ENCODE measurements around the gene PLEKHM3.

The PLEKHM3 gene

GRCh38 chr2:207881902-207882301 lies 143.4 kb downstream of the PLEKHM3 start:
- DNase-seq, result no peak

DNA sequence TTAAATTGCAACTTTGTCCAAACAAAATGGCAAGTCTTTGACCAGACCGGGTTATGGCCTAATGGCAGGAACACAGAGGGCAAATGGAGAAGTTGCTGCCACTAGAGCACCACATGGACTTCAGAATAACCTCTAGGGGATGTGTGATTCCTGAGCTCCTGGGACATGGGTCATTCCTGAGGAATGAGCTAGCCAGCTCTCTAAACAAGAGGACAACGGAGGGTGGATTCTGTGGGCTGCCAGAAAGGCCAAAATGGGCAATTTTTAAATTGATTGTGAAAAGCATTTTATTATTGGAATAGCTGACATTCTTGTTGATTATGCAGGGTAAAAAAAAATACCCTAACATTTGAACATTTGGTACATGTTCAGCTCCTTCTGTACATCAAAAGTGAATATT lies 145.8 kb downstream of the PLEKHM3 start:
- DNase-seq, result no peak

- DNase-seq, result no peak
These were observed 148.3 kb downstream of the PLEKHM3 start for GRCh38 chr2:207876842-207877535.

DNA sequence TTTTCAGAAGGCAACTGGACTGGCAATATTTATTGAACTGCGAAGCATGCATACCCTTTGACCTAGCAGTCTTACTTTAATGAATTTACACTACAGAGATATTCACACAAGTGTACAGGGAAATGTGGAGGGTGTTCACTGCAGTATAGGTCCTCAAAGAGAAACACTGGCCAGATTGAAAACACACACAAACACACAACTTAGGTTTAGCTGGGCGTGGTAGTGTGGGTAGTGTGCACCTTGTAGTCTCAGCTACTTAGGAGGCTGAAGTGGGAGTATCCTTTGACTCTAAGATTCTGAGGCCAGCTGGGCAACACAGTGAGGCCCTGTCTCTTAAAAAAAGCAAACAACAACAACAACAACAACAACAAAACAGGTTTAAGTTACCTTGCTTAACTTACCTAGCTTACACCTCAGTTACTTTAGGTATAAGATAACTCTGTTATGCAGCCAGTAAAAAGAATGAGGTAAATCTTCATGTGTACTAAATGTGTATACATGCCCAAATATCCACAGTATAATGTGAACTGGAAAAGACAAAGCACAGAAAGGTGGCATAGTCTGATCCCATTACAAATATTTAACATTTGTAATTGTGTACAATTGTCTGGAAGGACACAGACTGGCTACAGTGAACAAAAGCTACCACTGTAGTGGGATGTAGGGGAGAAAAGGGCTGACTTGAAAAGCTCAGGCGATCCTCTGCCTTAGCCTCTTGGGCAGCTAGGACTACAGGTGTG lies 149.7 kb downstream of the PLEKHM3 start:
- no peak for DNase-seq

GRCh38 chr2:207873794-207874193 lies 151.5 kb downstream of the PLEKHM3 start:
- no peak for DNase-seq

DNA sequence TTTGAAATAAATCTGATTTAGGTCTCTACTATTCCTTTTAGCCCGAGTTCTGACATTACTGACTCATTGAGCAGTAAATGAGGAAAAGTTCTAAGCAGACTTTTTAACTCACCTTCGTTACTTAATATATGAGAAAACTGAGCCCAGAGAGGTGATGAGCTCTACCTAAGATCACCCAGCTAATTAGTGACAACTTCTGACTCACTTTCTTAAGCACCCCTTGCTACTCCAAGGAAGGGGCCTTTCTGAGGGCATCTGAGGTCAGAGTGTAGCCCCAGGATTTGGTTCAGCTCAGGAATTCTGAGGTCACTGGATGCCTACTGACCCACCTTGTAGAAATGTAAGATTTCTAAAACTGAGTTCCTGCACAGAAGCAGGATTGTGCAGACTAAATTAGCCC lies 153.4 kb downstream of the PLEKHM3 start:
- DNase-seq, result no peak

- no peak for DNase-seq
These were observed 153.8 kb downstream of the PLEKHM3 start for GRCh38 chr2:207871506-207871905.

- no peak for DNase-seq
These were observed 154.5 kb downstream of the PLEKHM3 start for GRCh38 chr2:207870814-207871213.

- no peak for DNase-seq
These were observed 155.2 kb downstream of the PLEKHM3 start for GRCh38 chr2:207869784-207870778.

GRCh38 chr2:207868855-207869596 lies 156.3 kb downstream of the PLEKHM3 start:
- no peak for DNase-seq

DNA sequence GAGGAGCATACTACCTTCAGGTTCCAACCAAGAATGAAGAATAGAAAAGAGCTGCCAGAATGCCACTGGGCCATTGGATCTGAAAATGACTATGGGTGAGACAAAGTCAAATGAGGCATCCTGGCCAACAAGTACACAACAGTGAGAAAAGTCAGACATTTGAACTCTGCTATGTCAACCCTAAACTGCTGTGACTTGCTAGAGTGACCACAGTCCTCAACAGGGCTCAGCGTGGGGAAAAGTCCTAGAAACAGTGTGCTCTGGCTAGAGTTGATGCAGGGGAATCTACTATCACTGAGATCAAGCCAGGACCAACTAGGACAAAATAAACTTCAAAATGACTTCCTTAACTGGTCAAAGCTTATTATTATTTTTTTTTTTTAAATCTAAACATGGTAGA lies 157.4 kb downstream of the PLEKHM3 start:
- no peak for DNase-seq

GRCh38 chr2:207867056-207867455 lies 158.3 kb downstream of the PLEKHM3 start:
- no peak for DNase-seq

- no peak for DNase-seq
These were observed 160.1 kb downstream of the PLEKHM3 start for GRCh38 chr2:207865210-207865609.

DNA sequence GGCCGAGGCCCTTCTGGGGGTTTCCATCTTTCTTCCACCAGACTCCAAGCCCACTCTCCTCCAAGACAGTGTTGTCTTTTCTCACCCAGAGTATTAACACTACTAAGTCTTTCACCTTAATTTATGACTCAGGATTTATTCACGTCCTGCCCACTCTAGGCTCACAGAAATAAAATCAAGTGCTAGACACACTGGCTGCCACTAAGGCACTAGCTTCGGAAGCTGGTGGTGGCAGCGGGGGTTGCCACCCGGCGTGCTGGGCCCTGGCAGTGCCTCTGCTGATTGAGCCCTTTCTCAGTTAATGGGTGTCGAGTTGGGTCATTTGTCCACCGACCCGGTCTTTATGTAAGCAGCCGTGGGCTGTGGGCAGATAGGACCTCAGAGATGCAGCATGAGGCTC lies 162.0 kb downstream of the PLEKHM3 start:
- DNase-seq, result no peak

DNA sequence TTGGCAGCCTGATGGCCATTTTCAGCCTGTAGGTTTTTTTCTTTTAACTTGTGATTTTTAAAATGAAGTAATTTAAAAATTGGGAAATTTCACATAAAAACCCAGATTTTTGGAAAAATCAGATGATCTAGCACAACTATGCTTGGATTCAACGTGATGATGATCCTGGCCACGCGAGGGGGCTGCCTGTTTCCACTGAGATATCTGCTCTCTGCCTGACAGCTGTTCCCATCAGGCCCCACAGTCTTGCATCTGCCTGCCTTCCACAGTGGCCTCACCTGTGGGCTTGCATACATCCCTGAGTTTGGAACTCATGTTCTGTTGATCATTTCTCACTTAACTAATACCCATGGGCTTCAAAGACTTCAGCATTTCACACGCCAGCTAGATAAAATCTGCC lies 163.5 kb downstream of the PLEKHM3 start:
- DNase-seq, result no peak

DNA sequence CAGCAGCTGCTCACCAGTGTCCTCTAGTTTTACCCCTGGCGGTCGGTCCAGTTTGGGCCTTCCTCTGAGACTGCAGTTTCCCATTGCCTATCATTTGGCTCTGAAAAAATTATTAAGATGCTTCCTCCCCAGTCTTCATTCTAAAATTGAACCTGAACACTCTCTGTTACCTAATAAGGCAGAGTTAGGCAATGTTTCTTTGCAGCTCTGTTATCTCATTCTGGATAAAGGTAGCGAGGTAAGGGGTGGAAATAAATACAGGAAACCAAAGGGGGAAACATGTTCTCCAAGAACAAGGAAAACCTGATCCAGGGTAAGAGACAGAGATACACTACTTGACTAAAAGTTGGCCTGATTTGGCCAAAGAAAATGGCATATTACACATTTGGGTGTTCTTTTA lies 164.6 kb downstream of the PLEKHM3 start:
- DNase-seq, result no peak

DNA sequence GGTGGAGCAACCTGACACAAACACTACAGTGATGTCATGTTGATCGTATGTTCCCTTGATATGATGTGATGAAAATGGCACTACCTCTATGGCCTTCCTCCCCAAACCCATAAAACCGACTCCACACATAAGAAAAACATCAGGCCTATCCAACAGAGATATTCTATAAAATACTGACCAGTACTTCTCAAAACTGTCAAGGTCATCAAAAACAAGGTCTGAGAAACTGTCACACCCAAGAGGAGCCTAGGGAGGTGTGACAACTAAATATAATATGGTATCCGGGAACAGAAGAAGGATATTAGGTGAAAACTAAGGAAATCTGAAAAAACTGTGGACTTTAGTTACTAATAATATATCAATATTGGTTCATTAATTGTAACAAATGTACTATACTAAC lies 169.7 kb downstream of the PLEKHM3 start:
- DNase-seq, result no peak

- DNase-seq, result no peak
These were observed 170.6 kb downstream of the PLEKHM3 start for GRCh38 chr2:207854484-207855440.

DNA sequence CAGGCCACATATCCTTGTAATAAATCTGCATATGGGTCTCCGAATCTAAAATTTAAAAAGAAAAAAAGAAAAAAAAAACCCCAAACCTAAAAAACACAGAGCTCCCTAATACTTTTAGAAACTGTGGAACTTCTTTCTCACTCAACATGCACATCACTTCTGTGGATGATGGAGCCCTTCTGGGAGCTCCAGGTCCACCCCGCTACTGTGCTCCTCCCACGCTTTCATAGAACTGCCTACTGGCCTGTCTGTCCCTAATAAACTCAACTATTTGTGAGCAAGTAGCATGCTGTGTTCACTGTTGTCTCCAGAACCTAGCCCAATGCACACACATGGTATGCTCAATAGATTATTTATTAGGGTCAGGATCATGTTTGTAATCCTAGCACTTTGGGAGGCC lies 172.5 kb downstream of the PLEKHM3 start:
- DNase-seq, result no peak

GRCh38 chr2:207849443-207849842 lies 175.9 kb downstream of the PLEKHM3 start:
- DNase-seq, result no peak

GRCh38 chr2:207848545-207848928 lies 176.8 kb downstream of the PLEKHM3 start:
- no peak for DNase-seq
